NCI-H187 (cell line): ENCODE measurements around the gene LYPLAL1.
"Not testable (repeated sequence)": the region's sequence is repeated elsewhere in the genome, so short reads cannot be mapped to it uniquely, and the experiment has no call there.

Experiments
- DNase-seq, 2 experiments: peaks; one replicate each; lab custom pipeline; 2025; lab: John Stamatoyannopoulos, UW

The LYPLAL1 gene

GRCh38 chr1:219215477-219215876 lies 41.8 kb downstream of the LYPLAL1 start:
- no peak for DNase-seq

- DNase-seq = no peak
Measured at GRCh38 chr1:219220945-219221344, 47.3 kb downstream of the LYPLAL1 start.

GRCh38 chr1:219223496-219223895 lies 49.8 kb downstream of the LYPLAL1 start:
- DNase-seq = no peak

- DNase-seq = no peak
Measured at GRCh38 chr1:219226196-219226595, 52.5 kb downstream of the LYPLAL1 start.

- DNase-seq = no peak
Measured at GRCh38 chr1:219227360-219228057, 53.8 kb downstream of the LYPLAL1 start.

GRCh38 chr1:219228058-219228419 lies 54.4 kb downstream of the LYPLAL1 start:
- DNase-seq = no peak

GRCh38 chr1:219232890-219233289 lies 59.2 kb downstream of the LYPLAL1 start:
- no peak for DNase-seq

- DNase-seq = no peak
Measured at GRCh38 chr1:219235903-219236481, 62.3 kb downstream of the LYPLAL1 start.

DNA sequence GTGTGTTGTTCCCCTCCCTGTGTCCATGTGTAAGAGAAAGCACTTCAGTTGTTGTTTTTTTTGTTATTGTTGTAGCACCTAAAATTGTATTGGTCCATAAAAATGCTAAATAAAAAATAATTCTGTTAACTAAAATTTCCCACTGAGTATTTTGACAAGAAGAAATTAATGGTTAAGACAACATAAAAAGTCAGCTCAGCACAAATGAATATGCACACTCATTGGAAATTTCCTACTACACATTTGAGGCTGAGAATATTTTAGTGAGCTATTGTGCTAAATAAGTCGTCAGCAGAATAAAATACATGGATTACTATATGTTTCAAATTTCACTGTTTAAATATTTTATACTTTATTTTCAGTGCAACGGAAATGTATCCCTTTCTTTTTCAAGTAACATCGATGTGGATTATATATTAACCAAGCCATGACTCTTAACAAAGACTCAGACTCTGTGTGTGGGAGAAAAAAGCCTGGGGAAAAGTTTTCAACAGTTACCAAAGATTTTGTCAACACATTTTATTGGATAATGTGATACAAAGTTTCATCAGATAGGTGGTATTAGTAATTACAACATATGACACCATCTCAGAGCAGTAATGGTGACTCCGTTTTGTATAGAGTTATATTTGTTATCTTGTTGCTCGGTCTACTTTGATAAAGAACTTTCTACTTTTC lies 63.4 kb downstream of the LYPLAL1 start:
- DNase-seq = no peak

DNA sequence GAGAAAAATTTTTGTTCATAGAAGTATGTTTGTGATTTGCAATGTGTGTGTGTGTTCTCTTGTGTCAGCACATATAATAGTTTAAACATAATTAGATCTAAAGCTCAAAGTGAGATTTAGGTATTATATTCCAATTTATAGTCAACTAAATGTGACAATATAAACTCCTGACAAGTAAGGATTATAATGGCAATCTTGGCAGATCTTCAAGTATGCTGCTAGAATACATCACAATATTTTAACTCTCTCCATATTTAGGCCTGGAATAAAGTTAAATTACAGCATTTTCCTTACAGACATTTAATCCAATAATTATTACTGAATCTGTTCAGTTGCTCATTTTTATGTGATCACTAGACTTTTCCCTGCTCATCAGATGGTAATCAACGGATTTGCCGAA lies 65.8 kb downstream of the LYPLAL1 start:
- no peak for DNase-seq

DNA sequence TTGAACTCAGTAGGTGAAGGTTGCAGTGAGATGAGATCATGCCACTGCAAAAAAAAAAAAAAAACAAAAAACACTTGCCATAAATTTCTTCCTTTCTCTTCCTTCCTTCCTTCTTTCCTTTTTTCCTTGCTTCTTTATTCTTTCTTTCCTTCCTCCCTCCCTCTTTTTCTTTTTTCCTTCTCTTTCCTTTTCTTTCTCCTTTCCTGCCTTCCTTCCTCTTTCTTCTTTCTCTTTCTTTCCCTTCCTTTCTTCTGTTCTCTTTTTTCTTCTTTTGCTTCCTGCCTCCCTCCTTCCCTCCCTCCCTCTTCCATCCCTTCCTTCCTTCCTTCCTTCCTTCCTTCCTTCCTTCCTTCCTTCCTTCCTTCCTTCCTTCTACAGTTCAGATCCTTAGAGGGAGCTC lies 71.2 kb downstream of the LYPLAL1 start:
- no peak for DNase-seq

DNA sequence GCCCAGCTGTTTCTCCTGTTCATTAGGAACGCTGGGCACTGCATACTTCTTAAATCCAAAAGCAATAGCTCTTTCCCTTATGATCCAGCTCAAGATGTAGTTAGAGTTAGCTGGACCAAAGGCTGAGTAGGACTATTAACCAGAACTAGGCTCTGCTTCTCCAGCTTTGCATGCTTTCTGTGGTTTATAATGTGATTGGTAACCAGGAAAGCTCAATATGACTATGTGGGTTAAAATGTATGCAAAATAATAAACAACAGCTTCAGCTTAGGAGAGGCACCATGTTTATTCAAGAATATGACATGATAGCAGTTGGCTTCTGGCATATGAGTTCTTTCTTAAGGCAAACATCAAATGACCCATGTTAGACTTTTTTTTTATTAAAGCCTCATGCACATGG lies 73.8 kb downstream of the LYPLAL1 start:
- no peak for DNase-seq

- not testable (repeated sequence) for DNase-seq
Measured at GRCh38 chr1:219250468-219250867, 76.8 kb downstream of the LYPLAL1 start.

DNA sequence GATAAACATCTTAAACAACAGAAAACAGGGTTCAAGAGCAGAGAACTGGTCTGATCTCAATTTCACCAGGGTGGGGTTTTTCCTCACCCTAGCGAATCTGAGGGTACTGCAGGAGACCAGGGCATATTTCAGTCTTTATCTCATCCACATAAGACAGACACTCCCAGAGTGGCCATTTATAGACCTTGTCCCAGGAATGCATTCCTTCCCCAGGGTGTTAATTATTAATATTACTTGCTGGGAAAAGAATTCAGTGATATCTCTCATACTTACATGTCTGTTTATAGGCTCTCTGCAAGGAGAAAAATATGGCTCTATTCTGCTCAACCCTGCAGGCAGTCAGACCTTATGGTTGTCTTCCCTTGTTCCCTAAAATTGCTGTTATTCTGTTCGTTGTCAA lies 84.1 kb downstream of the LYPLAL1 start:
- no peak for DNase-seq

- DNase-seq = no peak
Measured at GRCh38 chr1:219261454-219261853, 87.8 kb downstream of the LYPLAL1 start.
